SU-DHL-6 (cell line): ENCODE results near the gene ZGLP1.

Source experiments
- H2AFZ ChIP-seq: fragments of 200-600 bp; sonication (generic); 2 replicates; pipeline ENCODE4 v1.6.1; 2014; ENCODE audit warnings: low read depth, mild to moderate bottlenecking, moderate library complexity, mixed read lengths, antibody characterized with exemption, low read length; ENCODE audit not compliant: severe bottlenecking
- H3F3A ChIP-seq: fragments of 200-600 bp; shearing (Covaris generic); 2 replicates; pipeline ENCODE4 v1.6.0; 2016; ENCODE audit warnings: antibody characterized with exemption, mild to moderate bottlenecking; ENCODE audit not compliant: insufficient read depth
- H3K27ac ChIP-seq: fragments of 200-600 bp; sonication (generic); 2 replicates; pipeline ENCODE4 v1.5.1; 2016; ENCODE audit warnings: low read depth, mild to moderate bottlenecking, low read length, moderate library complexity, mixed read lengths
- H3K27me3 ChIP-seq: fragments of 200-600 bp; sonication (generic), shearing (Covaris generic); 2 replicates; pipeline ENCODE4 v1.6.0; 2014; ENCODE audit warnings: mild to moderate bottlenecking, low read length
- H3K36me3 ChIP-seq: fragments of 200-600 bp; sonication (generic); 2 replicates; pipeline ENCODE4 v1.6.1; 2014; ENCODE audit warnings: mild to moderate bottlenecking, low read length, mixed read lengths
- H3K4me2 ChIP-seq: fragments of 300-600, 200-600 bp; shearing (Covaris generic), sonication (generic); 2 replicates; pipeline ENCODE4 v1.6.0; 2014; ENCODE audit warnings: low read length, low read depth, mild to moderate bottlenecking; ENCODE audit not compliant: poor library complexity, severe bottlenecking
- H3K4me3 ChIP-seq: fragments of 200-600 bp; sonication (generic); 2 replicates; pipeline ENCODE4 v1.5.1; 2014; ENCODE audit warnings: antibody characterized with exemption, low read length, mild to moderate bottlenecking, mixed read lengths; ENCODE audit not compliant: insufficient read depth, poor library complexity, severe bottlenecking
- H3K79me2 ChIP-seq: fragments of 200-600 bp; sonication (generic); 2 replicates; pipeline ENCODE4 v1.6.1; 2014; ENCODE audit warnings: mild to moderate bottlenecking, low read length, moderate library complexity; ENCODE audit not compliant: insufficient read depth
- H3K9ac ChIP-seq: fragments of 200-600 bp; sonication (generic); 2 replicates; pipeline ENCODE4 v1.7.0; 2014; ENCODE audit warnings: mild to moderate bottlenecking, low read length
- H3K9me2 ChIP-seq: fragments of 200-600 bp; sonication (generic); replicated peaks from 2 replicates; pipeline ENCODE4 v1.6.1; 2014; ENCODE audit warnings: low read length; ENCODE audit not compliant: insufficient read depth
- H3K9me3 ChIP-seq: fragments of 200-600 bp; sonication (generic); 2 replicates; pipeline ENCODE4 v1.6.1; 2014; ENCODE audit warnings: low read length, mixed read lengths; ENCODE audit not compliant: insufficient read depth
- H4K20me1 ChIP-seq: fragments of 200-600 bp; sonication (generic); 2 replicates; pipeline ENCODE4 v1.6.1; 2014; ENCODE audit warnings: low read depth, mild to moderate bottlenecking, antibody characterized with exemption, low read length, moderate library complexity, mixed read lengths
- EZH2phosphoT487 ChIP-seq: fragments of 200-600 bp; sonication (generic), shearing (Covaris generic); conservative IDR thresholded peaks from 2 replicates; pipeline ENCODE4 v1.6.1; 2018; ENCODE audit warnings: mild to moderate bottlenecking, antibody characterized with exemption, low read length, moderate library complexity, mixed read lengths
- TF ChIP-seq, protein P1 (sequence below): fragments of 200-600 bp; sonication (generic); IDR thresholded peaks from one replicate; pipeline ENCODE4 v1.5.1; 2017; ENCODE audit warnings: antibody characterized with exemption, mild to moderate bottlenecking, low read length, moderate library complexity; ENCODE audit not compliant: insufficient read depth, poor library complexity, severe bottlenecking

Gene ZGLP1

DNA sequence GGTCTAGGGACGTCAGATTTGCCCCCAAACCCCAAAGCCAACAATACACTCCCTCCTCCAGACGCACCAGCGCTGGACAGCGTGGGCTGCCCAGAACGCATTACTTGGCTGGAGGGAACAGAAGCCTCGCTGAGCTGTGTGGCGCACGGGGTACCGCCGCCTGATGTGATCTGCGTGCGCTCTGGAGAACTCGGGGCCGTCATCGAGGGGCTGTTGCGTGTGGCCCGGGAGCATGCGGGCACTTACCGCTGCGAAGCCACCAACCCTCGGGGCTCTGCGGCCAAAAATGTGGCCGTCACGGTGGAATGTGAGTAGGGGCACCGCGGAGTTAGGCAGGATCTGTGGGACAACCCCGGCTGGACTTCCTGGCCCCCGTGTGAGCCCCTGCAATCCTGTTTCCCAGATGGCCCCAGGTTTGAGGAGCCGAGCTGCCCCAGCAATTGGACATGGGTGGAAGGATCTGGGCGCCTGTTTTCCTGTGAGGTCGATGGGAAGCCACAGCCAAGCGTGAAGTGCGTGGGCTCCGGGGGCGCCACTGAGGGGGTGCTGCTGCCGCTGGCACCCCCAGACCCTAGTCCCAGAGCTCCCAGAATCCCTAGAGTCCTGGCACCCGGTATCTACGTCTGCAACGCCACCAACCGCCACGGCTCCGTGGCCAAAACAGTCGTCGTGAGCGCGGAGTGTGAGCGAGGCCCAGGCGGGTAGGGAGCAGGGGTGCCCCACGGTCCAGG is 15.8 kb downstream of the ZGLP1 start:
- H3K9me2 ChIP-seq: no peaks in the 10 kb centered on the region
- H3K36me3 ChIP-seq: no peaks in the 10 kb centered on the region
- no peak overlapping the region for H3K4me2 ChIP-seq
- H3K4me3 ChIP-seq: no peak overlapping the region
- no peaks in the 10 kb centered on the region; the same call in 1 of the 2 replicates for H3F3A ChIP-seq
- TF ChIP-seq, protein P1, sequence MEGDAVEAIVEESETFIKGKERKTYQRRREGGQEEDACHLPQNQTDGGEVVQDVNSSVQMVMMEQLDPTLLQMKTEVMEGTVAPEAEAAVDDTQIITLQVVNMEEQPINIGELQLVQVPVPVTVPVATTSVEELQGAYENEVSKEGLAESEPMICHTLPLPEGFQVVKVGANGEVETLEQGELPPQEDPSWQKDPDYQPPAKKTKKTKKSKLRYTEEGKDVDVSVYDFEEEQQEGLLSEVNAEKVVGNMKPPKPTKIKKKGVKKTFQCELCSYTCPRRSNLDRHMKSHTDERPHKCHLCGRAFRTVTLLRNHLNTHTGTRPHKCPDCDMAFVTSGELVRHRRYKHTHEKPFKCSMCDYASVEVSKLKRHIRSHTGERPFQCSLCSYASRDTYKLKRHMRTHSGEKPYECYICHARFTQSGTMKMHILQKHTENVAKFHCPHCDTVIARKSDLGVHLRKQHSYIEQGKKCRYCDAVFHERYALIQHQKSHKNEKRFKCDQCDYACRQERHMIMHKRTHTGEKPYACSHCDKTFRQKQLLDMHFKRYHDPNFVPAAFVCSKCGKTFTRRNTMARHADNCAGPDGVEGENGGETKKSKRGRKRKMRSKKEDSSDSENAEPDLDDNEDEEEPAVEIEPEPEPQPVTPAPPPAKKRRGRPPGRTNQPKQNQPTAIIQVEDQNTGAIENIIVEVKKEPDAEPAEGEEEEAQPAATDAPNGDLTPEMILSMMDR: no peak
- TF ChIP-seq EZH2phosphoT487: no peak
- no peaks in the 10 kb centered on the region for H3K79me2 ChIP-seq
- H3K9me3 ChIP-seq: no peaks in the 10 kb centered on the region
- H3K27me3 ChIP-seq: no peaks in the 10 kb centered on the region
- no peak overlapping the region for H3K27ac ChIP-seq
- H3K9ac ChIP-seq: no peak overlapping the region
- no peaks in the 10 kb centered on the region for H4K20me1 ChIP-seq
- H2AFZ ChIP-seq: no peak overlapping the region

DNA sequence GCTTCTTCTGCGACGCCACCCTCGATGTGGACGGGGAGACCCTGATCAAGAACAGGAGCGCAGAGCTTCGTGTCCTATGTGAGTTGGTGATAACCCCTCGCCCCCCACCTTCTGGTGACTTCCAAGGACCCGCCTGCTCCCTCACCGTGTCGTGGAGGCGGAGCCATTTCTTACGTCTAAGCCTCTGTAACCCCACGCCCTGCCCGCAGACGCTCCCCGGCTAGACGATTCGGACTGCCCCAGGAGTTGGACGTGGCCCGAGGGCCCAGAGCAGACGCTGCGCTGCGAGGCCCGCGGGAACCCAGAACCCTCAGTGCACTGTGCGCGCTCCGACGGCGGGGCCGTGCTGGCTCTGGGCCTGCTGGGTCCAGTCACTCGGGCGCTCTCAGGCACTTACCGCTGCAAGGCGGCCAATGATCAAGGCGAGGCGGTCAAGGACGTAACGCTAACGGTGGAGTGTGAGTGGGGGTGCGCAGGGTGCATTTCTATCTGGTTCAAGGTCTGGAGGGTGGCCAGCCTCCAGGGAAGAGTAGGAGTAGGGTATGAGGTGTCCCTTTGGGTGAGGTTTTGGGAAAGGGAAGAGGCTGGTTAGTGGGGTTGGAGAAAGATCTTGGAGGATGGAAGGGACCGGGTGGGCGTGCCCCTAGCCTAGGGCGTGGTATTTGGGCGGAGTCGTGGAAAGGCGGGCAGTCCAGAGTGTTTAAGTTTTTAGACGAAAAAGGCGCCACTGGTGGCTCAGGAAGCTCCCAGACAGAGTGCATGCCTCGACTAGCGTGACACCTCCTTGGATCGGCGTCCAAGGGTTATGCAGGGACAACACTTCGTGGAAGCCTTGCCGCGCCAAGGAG is 16.6 kb downstream of the ZGLP1 start:
- Histone ChIP-seq H3K4me3 (no peak overlapping the region), H3K27ac (no peak overlapping the region), H3K27me3 (no peaks in the 10 kb centered on the region)

DNA sequence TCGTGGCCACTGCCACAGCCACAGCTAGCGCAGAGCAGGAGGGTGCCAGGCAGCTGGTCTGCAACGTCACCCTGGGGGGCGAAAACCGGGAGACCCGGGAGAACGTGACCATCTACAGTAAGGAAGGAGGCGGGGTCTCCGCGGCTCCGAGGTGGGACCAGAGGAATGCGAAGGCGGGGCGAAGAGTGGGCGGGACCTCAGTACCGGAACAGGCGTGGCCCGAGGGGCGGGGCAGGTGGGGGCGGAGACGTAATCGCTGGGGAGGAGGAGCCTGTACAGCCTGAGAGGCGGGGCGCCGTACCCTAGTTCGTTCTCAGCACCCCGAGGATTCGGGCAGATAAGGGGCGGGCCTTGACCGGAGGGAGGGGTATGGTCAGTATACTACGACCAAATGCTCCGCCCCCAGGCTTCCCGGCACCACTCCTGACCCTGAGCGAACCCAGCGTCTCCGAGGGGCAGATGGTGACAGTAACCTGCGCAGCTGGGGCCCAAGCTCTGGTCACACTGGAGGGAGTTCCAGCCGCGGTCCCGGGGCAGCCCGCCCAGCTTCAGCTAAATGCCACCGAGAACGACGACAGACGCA is 17.3 kb downstream of the ZGLP1 start:
- Histone ChIP-seq H3K9me2 (no peaks in the 10 kb centered on the region), H2AFZ (no peak overlapping the region), H3K4me3 (peak overlapping the region; percentile 58), H3K79me2 (no peaks in the 10 kb centered on the region), H3K9ac (peak overlapping the region; percentile 62; the same call in 1 of the 2 replicates), H3K36me3 (no peaks in the 10 kb centered on the region), H3K4me2 (peak overlapping the region; percentile 80), H3K27me3 (no peaks in the 10 kb centered on the region), H4K20me1 (no peaks in the 10 kb centered on the region), H3K27ac (no peak overlapping the region), H3F3A (no peaks in the 10 kb centered on the region; the same call in 1 of the 2 replicates), H3K9me3 (no peaks in the 10 kb centered on the region)
- TF ChIP-seq EZH2phosphoT487: no peak
- TF ChIP-seq, protein P1: no peak

More for the DNA sequence above, 16.6 kb downstream of the ZGLP1 start:
- Histone ChIP-seq H2AFZ (no peak overlapping the region), H3K9me3 (no peaks in the 10 kb centered on the region), H3K36me3 (no peaks in the 10 kb centered on the region), H3K9ac (no peak overlapping the region), H3F3A (no peaks in the 10 kb centered on the region; the same call in 1 of the 2 replicates), H3K79me2 (no peaks in the 10 kb centered on the region), H4K20me1 (no peaks in the 10 kb centered on the region), H3K4me2 (no peak overlapping the region), H3K9me2 (no peaks in the 10 kb centered on the region)
- no peak for TF ChIP-seq EZH2phosphoT487
- TF ChIP-seq, protein P1: no peak
